UCSD-AML1 (cell line): Measurements from ENCODE around the gene SCGB2A2.

Source experiments
- DNase-seq: peaks from one replicate; lab custom pipeline; 2025; ENCODE audit not compliant: unreplicated experiment; lab: John Stamatoyannopoulos, UW

SCGB2A2 gene

GRCh38 chr11:62269654-62270278, at the start of gene SCGB2A2:
SCGB2A2 (plus strand) TSS chr11:62270158; CDS start chr11:62270217, 59 bp downstream.
- no peak for DNase-seq

GRCh38 chr11:62221498-62221897, 48.5 kb upstream of the SCGB2A2 start:
- DNase-seq = no peak

GRCh38 chr11:62223095-62223494, 46.9 kb upstream of the SCGB2A2 start:
- no peak for DNase-seq

GRCh38 chr11:62233730-62234129, 36.2 kb upstream of the SCGB2A2 start:
- DNase-seq = no peak

GRCh38 chr11:62236187-62236586, 33.8 kb upstream of the SCGB2A2 start:
- no peak for DNase-seq

GRCh38 chr11:62237499-62237898, 32.5 kb upstream of the SCGB2A2 start:
- no peak for DNase-seq

- no peak for DNase-seq
Observed at GRCh38 chr11:62238151-62238550, 31.8 kb upstream of the SCGB2A2 start.

GRCh38 chr11:62241095-62241494, 28.9 kb upstream of the SCGB2A2 start:
- DNase-seq = no peak

- DNase-seq = no peak
Observed at GRCh38 chr11:62242021-62242420, 27.9 kb upstream of the SCGB2A2 start, which contains the start of gene SCGB1D2. SCGB1D2 (plus strand) TSS chr11:62242239; CDS start chr11:62242308, 69 bp downstream.

GRCh38 chr11:62245271-62245753, 24.6 kb upstream of the SCGB2A2 start:
- DNase-seq = peak; percentile 54

GRCh38 chr11:62251698-62252097, 18.3 kb upstream of the SCGB2A2 start:
- DNase-seq = no peak

- no peak for DNase-seq
Observed at GRCh38 chr11:62253999-62254542, 15.9 kb upstream of the SCGB2A2 start.

- DNase-seq = no peak
Observed at GRCh38 chr11:62256281-62256680, 13.7 kb upstream of the SCGB2A2 start.

- no peak for DNase-seq
Observed at GRCh38 chr11:62260261-62260953, 9.6 kb upstream of the SCGB2A2 start.

- no peak for DNase-seq
Observed at GRCh38 chr11:62264004-62264403, 6.0 kb upstream of the SCGB2A2 start.

GRCh38 chr11:62266558-62266957, 3.4 kb upstream of the SCGB2A2 start:
- DNase-seq = no peak

- DNase-seq = no peak
Observed at GRCh38 chr11:62267050-62267449, 2.9 kb upstream of the SCGB2A2 start.

GRCh38 chr11:62267576-62267975, 2.4 kb upstream of the SCGB2A2 start:
- DNase-seq = no peak

- DNase-seq = no peak
Observed at GRCh38 chr11:62273284-62273683, 3.3 kb downstream of the SCGB2A2 start.

- no peak for DNase-seq
Observed at GRCh38 chr11:62273789-62274275, 3.9 kb downstream of the SCGB2A2 start.

GRCh38 chr11:62280452-62280851, 10.5 kb downstream of the SCGB2A2 start:
- no peak for DNase-seq

GRCh38 chr11:62295504-62295903, 25.5 kb downstream of the SCGB2A2 start:
- DNase-seq = peak; percentile 22
